BE2C (cell line): ENCODE data around the gene STK4.

Source experiments
- DNase-seq: peaks from one replicate; pipeline ENCODE4 v3.0.0-alpha.2; 2020
- H3K27me3 ChIP-seq: fragments of 250-450 bp; sonication (Bioruptor Pico); 2 replicates; pipeline ENCODE4 v1.5.1; 2020; ENCODE audit warnings: mild to moderate bottlenecking
- H3K36me3 ChIP-seq: fragments of 250-450 bp; sonication (Bioruptor Pico); 2 replicates; pipeline ENCODE4 v1.5.1; 2020; ENCODE audit warnings: mild to moderate bottlenecking
- H3K4me1 ChIP-seq: fragments of 250-450 bp; sonication (Bioruptor Pico); 2 replicates; pipeline ENCODE4 v1.5.1; 2020
- H3K4me3 ChIP-seq: 2 replicates; pipeline ENCODE4 v1.5.1; 2011; ENCODE audit warnings: low read depth, low read length
- H3K9me3 ChIP-seq: fragments of 250-450 bp; sonication (Bioruptor Pico); 2 replicates; pipeline ENCODE4 v1.5.1; 2020
- CTCF ChIP-seq: IDR thresholded peaks from 2 replicates; pipeline ENCODE4 v1.5.1; 2012; ENCODE audit warnings: mild to moderate bottlenecking, low read depth, low read length

The STK4 gene

DNA sequence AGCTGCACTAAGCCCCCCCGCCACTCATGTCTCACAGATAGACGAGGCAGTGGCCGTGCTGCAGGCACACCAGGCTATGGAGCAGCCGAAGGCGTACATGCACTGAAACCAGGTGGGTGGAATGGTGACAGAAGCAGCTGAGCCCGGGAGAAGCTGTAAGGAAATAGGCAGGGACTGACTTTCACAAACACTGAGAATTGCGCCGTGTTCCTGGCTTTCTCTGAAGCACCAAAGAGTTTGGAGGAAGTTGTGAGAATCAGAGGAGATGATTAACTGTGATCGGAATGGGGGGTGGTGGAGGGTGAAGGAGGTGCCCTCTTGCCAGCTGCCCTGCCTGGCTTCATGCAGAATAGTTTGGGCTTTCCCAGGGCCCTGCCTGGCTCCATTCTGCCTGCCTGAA is 27.7 kb upstream of the STK4 start:
- Histone ChIP-seq H3K4me3 (no peak overlapping the region), H3K36me3 (peaks cover 31% of the 10 kb centered on the region), H3K9me3 (no peaks in the 10 kb centered on the region), H3K4me1 (no peaks in the 10 kb centered on the region), H3K27me3 (no peaks in the 10 kb centered on the region)
- no peak for DNase-seq
- no peak for TF ChIP-seq CTCF

GRCh38 chr20:44941120-44941691 is 25.1 kb upstream of the STK4 start:
- Histone ChIP-seq H3K9me3 (no peaks in the 10 kb centered on the region), H3K27me3 (no peaks in the 10 kb centered on the region), H3K4me1 (no peaks in the 10 kb centered on the region), H3K4me3 (no peak overlapping the region), H3K36me3 (peaks cover 51% of the 10 kb centered on the region)
- TF ChIP-seq CTCF = no peak
- no peak for DNase-seq

DNA sequence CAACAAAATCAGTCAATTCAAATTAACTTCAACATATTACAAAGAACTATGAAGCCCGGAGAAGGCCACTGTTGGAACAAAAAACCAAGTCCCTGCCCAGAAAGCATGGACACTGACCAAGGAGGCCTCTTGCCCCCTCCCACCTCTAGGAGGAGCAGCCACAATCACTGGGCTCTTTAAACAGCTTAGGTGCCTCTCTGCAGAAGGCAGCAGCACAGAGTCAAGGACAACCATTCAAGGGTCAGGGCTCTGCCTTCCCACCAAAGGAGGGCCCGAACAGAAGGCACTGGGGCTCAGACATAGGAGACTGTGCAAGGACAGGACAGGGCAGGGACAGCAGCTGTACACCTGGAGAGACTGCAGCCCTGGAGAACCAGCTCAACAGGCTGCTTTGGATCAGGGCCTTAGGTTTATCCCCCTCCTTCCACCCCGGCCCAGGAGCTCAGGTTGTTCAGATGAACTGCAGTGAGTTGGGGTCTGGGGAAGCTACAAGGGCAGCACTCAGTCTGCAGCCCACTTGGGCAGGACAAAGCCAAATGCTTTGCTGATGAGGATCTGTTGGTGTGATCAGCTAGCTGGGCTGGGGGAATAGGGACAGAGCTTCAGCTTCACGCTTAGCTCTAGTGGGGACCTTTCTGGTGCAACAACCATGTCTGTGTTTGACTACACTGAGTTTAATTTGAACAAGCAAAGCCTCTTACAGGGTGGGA is 23.9 kb upstream of the STK4 start:
- Histone ChIP-seq H3K4me3 (no peak overlapping the region), H3K9me3 (no peaks in the 10 kb centered on the region), H3K4me1 (no peaks in the 10 kb centered on the region), H3K27me3 (no peaks in the 10 kb centered on the region), H3K36me3 (peaks cover 63% of the 10 kb centered on the region)
- TF ChIP-seq CTCF = no peak
- DNase-seq = no peak

GRCh38 chr20:44943828-44944227 is 22.5 kb upstream of the STK4 start:
- TF ChIP-seq CTCF = no peak
- no peaks in the 10 kb centered on the region for H3K9me3 ChIP-seq
- H3K4me3 ChIP-seq = no peak overlapping the region
- no peak for DNase-seq
- no peaks in the 10 kb centered on the region for H3K4me1 ChIP-seq
- H3K27me3 ChIP-seq = no peaks in the 10 kb centered on the region
- H3K36me3 ChIP-seq = peaks cover 77% of the 10 kb centered on the region

- no peak for TF ChIP-seq CTCF
- Histone ChIP-seq H3K27me3 (no peaks in the 10 kb centered on the region), H3K36me3 (peaks cover 91% of the 10 kb centered on the region), H3K4me1 (no peaks in the 10 kb centered on the region), H3K9me3 (no peaks in the 10 kb centered on the region), H3K4me3 (no peak overlapping the region)
- DNase-seq = no peak
These were observed 21.1 kb upstream of the STK4 start for GRCh38 chr20:44945261-44945660.

- no peaks in the 10 kb centered on the region for H3K27me3 ChIP-seq
- no peak for TF ChIP-seq CTCF
- no peak for DNase-seq
- no peaks in the 10 kb centered on the region for H3K4me1 ChIP-seq
- H3K36me3 ChIP-seq = peaks cover 93% of the 10 kb centered on the region
- no peaks in the 10 kb centered on the region for H3K9me3 ChIP-seq
- no peak overlapping the region for H3K4me3 ChIP-seq
These were observed 19.9 kb upstream of the STK4 start for GRCh38 chr20:44946271-44946852.
